ENCODE data around the gene IDNK.

IDNK gene

DNA sequence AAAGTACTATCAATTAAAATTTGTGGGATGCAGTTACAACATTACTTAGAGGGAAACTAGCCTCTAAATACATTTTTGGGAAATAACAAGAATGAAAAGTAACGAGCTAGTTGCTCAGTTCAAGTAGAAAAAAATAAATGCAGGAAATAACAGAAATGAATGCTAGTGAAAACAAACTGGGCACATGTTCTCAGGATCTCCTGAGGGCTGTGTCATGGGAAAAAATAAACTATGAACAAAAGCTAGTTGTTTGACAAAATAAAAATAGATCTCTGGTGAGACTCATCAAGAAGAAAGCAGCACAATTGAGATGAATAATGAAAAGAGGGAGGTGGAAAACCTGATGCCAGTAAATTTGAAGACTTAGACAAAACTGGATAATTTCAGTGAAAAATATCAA, 16.3 kb downstream of the IDNK start:
- DNase-seq (ENCODE audit: low read depth, low spot score), result no peak
- H3K4me3 ChIP-seq (ENCODE audit: low read depth, low read length), result no peak overlapping the region
- POLR2A ChIA-PET, result no interaction called here
- CTCF ChIA-PET, result interaction anchor here (0.8 to 2.8 kb wide), 6 partner anchors 10 to 304 kb away, joined by 3 to 25 read pairs (median 6); no protein-coding TSS in a partner anchor
- TF ChIP-seq, protein P1, sequence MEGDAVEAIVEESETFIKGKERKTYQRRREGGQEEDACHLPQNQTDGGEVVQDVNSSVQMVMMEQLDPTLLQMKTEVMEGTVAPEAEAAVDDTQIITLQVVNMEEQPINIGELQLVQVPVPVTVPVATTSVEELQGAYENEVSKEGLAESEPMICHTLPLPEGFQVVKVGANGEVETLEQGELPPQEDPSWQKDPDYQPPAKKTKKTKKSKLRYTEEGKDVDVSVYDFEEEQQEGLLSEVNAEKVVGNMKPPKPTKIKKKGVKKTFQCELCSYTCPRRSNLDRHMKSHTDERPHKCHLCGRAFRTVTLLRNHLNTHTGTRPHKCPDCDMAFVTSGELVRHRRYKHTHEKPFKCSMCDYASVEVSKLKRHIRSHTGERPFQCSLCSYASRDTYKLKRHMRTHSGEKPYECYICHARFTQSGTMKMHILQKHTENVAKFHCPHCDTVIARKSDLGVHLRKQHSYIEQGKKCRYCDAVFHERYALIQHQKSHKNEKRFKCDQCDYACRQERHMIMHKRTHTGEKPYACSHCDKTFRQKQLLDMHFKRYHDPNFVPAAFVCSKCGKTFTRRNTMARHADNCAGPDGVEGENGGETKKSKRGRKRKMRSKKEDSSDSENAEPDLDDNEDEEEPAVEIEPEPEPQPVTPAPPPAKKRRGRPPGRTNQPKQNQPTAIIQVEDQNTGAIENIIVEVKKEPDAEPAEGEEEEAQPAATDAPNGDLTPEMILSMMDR (IDR thresholded peaks at IDR 0.05; ENCODE audit: insufficient read depth, low read length, missing control alignments), result no peak

DNA sequence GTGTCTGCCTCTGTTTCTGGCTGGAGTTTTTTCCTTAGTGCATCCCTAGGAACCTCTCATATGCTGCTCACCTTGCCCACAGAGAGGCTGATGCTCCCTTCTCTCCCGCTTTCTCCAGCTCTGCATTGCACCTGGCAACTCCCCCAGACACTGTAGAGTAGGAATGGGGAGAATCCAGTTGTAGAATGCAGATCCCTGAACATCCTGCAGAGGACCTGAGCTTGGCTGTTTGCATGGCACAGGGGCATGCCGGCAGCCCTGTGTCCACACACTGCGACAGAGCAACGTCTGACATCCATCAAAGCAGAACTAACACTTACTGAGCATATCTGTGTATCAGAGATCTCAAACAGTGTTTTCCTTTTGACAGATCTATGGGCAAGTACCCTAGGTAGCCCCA, 19.9 kb downstream of the IDNK start:
- CTCF ChIA-PET, result no interaction called here
- TF ChIP-seq, protein P1 (IDR thresholded peaks at IDR 0.05; ENCODE audit: insufficient read depth, low read length, missing control alignments), result no peak
- POLR2A ChIA-PET, result no interaction called here
- H3K4me3 ChIP-seq (ENCODE audit: low read depth, low read length), result no peak overlapping the region
- DNase-seq (ENCODE audit: low read depth, low spot score), result no peak

DNA sequence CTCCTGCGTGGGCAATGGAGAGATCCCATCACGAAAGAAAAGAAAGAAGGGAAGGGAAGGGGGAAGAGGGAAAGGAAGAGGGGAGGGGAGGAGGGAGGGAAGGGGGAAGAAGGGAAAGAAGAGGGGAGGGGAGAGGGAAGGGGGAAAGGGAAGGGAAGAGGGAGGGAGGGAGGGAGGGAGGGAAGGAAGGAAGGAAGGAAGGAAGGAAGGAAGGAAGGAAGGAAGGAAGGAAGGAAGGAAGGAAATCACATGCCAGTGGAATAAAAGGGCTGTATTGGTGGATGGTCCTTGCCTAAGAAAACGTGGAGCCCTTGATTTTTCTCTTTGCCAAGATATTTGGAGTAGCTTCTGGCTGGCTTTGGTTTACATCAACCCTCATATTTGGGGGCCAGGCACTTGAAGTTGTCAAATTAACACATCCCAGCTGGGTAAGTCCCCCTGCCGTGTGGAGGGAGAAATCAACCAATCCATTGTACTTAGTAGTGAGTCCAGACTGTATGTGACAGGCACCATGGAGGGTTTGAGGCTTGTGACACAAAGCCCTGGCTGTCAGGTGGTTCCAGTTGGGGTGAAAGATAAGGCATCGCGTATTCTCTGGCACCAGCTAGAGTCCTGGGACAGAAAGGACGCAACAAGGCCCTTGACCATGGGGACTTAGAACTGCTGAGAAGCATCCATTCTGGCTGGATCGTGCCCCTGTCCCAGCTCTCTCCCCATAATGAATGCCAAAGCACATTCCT, 23.7 kb downstream of the IDNK start:
- TF ChIP-seq, protein P1 (IDR thresholded peaks at IDR 0.05; ENCODE audit: insufficient read depth, low read length, missing control alignments), result no peak
- CTCF ChIA-PET, result interaction anchor here (0.7 to 3.9 kb wide), 4 partner anchors 9 to 312 kb away, joined by 3 to 18 read pairs (median 9); no protein-coding TSS in a partner anchor
- no peak for DNase-seq (ENCODE audit: low read depth, low spot score)
- POLR2A ChIA-PET, result no interaction called here
- H3K4me3 ChIP-seq (ENCODE audit: low read depth, low read length), result no peak overlapping the region

DNA sequence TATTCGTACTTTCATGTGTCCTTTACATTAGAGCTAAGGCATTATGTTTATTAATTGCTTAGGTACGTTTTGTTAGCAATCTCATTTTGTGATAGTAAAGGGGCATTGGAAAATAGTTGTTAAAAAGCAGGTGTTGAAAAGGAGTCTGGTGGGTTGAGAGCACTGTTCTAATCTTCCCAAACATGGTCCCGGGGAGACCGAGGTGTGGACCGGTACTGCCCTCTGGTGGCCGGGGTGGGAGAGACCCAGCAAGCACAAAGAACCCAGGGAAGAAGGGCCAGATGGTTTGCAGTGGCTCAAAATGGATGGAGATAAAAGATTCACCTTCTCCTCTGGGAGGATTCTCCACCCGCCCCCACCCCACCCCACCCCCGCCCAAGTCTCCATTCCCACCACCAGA, 26.1 kb downstream of the IDNK start:
- DNase-seq (ENCODE audit: low read depth, low spot score), result no peak
- TF ChIP-seq, protein P1 (IDR thresholded peaks at IDR 0.05; ENCODE audit: insufficient read depth, low read length, missing control alignments), result peak; percentile 84
- H3K4me3 ChIP-seq (ENCODE audit: low read depth, low read length), result no peak overlapping the region
- ChIA-PET CTCF (interaction anchor here (0.7 to 4.0 kb wide), 17 partner anchors 9 to 448 kb away, joined by 3 to 25 read pairs (median 7); partner anchors contain the start of gene UBQLN1), POLR2A (no interaction called here)

DNA sequence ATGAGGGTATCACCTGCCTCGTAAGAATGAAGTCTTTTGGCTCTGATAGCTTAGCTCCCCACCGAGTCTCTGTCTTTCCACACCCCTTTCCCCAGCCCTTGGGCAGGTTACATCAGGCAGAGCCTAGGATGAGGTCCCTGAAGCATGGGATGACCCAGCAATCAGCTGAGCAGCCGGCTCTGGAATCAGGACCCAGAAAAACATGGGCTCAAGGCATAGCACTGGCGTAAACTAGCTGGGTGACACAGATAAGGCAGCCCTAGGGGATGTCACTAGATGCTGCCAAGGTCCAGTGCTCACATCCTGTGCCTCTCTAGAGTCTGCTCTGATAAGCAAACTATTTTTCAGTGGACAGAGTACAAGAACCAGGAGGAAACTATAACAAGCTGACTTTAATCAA, 26.6 kb downstream of the IDNK start:
- CTCF ChIA-PET, result interaction anchor here (0.7 to 4.0 kb wide), 19 partner anchors 9 to 449 kb away, joined by 3 to 25 read pairs (median 6); partner anchors contain the start of gene UBQLN1
- POLR2A ChIA-PET, result no interaction called here
- TF ChIP-seq, protein P1 (IDR thresholded peaks at IDR 0.05; ENCODE audit: insufficient read depth, low read length, missing control alignments), result no peak

DNA sequence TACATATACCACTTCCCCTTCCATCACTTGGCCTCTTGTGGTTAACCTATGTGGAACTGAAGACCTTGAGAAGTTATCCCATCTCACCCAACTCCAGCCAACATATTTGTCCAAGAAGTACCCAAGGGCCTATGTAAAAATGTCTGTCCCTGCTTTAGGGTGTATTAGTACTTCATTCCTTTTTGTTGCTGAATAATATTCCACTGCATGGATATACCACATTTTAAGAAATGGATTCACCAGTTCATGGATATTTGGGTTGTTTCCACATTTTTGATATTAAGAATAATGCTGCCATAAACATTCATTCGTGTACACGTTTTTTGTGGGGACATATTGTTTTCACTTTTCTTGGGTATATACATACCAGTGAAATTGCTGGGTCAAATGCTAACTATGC, 28.6 kb downstream of the IDNK start:
- TF ChIP-seq, protein P1 (IDR thresholded peaks at IDR 0.05; ENCODE audit: insufficient read depth, low read length, missing control alignments), result no peak
- ChIA-PET POLR2A (no interaction called here), CTCF (interaction anchor here (1.1 to 4.0 kb wide), 5 partner anchors 8 to 432 kb away, joined by 4 to 24 read pairs (median 4); no protein-coding TSS in a partner anchor)
- no peak for DNase-seq (ENCODE audit: low read depth, low spot score)
- H3K4me3 ChIP-seq (ENCODE audit: low read depth, low read length), result no peak overlapping the region

More for the DNA sequence above, 26.6 kb downstream of the IDNK start:
- DNase-seq (ENCODE audit: low read depth, low spot score), result no peak
- no peak overlapping the region for H3K4me3 ChIP-seq (ENCODE audit: low read depth, low read length)
